ENCODE measurements around the gene DCAF8L2.
"Not testable (repeated sequence)": the region's sequence is repeated elsewhere in the genome, so short reads cannot be mapped to it uniquely, and the experiment has no call there.

The DCAF8L2 gene

DNA sequence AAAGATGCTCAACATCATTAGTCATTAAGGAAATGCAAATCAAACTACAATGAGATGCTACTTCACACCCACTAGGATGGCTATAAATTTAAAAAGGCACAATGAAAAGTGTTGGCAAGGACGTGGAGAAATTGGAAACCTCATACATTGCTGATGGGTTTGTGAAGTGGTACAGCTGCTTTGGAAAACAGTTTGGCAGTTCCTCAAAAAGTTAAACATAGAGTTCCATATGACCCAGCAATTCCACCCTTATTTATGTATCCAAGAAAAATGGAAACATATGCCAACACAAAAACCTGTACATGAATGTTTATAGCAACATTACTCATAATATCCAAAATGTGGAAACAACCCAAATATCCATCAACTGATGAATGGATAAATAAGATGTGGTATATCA, 116.4 kb downstream of the DCAF8L2 start:
- TF ChIP-seq, protein P1, sequence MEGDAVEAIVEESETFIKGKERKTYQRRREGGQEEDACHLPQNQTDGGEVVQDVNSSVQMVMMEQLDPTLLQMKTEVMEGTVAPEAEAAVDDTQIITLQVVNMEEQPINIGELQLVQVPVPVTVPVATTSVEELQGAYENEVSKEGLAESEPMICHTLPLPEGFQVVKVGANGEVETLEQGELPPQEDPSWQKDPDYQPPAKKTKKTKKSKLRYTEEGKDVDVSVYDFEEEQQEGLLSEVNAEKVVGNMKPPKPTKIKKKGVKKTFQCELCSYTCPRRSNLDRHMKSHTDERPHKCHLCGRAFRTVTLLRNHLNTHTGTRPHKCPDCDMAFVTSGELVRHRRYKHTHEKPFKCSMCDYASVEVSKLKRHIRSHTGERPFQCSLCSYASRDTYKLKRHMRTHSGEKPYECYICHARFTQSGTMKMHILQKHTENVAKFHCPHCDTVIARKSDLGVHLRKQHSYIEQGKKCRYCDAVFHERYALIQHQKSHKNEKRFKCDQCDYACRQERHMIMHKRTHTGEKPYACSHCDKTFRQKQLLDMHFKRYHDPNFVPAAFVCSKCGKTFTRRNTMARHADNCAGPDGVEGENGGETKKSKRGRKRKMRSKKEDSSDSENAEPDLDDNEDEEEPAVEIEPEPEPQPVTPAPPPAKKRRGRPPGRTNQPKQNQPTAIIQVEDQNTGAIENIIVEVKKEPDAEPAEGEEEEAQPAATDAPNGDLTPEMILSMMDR (IDR thresholded peaks at IDR 0.05; ENCODE audit: extremely low read depth, missing control alignments), result no peak
- DNase-seq (ENCODE audit: low spot score), result no peak

DNA sequence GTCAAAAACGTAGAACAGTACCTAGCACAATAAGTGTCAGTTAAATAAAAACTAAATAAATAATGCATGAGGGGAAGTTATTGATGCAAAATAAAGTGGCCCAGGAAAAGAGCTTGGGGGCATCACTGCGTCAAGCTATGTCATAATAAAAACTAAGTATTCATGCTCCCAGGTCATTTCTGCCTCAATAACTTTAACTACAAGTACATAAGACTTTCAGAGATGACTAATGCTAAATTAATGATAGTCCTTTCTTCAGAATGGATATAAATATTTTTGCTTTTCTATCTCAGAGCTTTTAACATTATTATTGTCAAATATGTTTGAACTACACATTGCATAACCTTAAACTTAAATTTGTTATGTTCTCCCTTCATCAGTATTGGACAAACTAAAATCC, 125.5 kb downstream of the DCAF8L2 start:
- no peak for DNase-seq (ENCODE audit: low spot score)
- TF ChIP-seq, protein P1 (IDR thresholded peaks at IDR 0.05; ENCODE audit: extremely low read depth, missing control alignments), result no peak

DNA sequence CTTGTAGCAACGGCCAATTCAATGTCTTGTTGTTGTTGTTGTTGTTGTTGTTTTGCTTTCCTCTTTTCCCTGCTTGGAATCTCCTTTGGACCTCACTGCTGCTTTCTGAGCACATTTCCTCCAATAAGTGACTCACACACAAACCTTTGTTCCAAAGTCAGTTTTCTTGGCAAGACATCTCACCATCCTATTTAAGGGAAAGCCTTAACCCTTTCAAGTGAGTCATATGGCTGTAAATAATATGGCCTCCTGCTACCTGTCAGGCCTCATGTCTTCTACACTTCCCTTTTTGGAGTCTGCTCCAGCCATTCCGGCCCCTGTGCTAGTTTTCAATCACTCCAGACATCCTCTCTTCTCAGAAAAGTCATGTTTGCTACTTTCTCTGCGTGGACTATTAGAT, 138.1 kb downstream of the DCAF8L2 start:
- TF ChIP-seq, protein P1 (IDR thresholded peaks at IDR 0.05; ENCODE audit: extremely low read depth, missing control alignments), result no peak
- DNase-seq (ENCODE audit: low spot score), result no peak

DNA sequence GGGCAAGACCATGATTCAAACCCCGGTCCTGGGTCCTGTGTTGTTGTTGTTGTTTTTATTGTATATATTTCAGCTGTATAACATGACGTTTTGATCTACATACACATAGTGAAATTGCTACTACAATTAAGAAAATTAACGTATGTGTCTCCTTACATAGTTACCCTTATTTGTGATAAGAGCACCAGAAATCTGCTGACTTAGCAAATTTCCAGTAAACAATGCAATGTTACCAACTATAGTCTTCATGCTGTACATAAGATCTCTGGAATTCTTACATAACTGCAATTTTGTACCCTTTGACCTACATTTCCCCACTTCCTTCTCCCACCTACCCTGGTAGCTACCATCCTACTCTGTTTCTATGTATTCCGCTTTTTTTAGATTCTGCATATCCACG, 141.8 kb downstream of the DCAF8L2 start:
- no peak for DNase-seq (ENCODE audit: low spot score)
- TF ChIP-seq, protein P1 (IDR thresholded peaks at IDR 0.05; ENCODE audit: extremely low read depth, missing control alignments), result no peak

DNA sequence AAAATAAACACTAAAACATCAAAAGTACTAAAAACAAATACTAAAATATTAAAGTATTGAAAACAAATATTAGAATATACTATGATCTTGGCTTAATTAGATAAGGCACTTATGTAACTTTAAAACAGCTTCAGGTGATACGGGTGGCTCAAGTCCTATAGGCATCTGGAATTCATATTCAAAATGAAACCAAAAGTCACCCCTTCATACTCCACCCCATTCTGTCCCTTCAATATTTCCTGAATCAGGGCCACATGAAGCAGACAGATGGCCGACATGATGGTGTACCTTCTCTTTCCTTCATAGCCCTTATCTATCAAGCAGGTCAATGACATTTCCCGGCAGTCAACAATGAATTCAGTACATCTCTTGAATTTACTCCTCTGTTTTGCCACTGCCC, 145.8 kb downstream of the DCAF8L2 start:
- TF ChIP-seq, protein P1 (IDR thresholded peaks at IDR 0.05; ENCODE audit: extremely low read depth, missing control alignments), result no peak
- no peak for DNase-seq (ENCODE audit: low spot score)

DNA sequence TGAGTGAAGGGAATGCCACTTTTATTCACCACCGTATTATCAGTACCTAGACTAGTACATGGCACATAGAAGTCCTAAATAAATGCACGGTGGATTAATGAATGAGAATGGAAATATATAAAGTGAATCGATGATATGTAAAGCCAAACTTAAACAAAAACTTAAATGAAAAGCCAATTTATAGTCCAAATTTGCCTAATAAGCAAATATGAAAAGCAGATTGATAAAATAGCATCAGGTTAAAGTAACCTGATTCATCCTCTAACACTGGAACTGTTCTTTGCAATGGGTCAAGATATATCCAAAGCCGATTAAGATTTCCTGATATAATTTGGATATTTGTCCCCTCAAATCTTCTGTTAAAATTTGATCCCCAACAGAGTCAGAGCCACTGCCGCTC, 150.8 kb downstream of the DCAF8L2 start:
- TF ChIP-seq, protein P1 (IDR thresholded peaks at IDR 0.05; ENCODE audit: extremely low read depth, missing control alignments), result no peak
- no peak for DNase-seq (ENCODE audit: low spot score)

DNA sequence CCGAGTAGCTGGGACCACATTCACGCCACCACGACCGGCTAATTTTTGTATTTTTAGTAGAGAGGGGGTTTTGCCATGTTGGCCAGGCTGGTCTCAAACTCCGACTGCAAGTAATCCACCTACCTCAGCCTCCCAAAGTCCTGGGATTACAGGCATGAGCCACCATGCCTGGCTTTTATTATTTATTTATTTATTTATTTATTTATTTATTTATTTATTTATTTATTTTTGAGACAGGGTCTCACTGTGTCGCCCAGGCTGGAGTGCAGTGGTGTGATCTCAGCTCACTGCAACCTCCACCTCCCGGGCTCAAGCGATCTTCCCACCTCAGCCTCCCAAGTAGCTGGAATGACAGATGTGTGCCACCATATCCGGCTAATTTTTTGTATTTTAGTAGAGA, 153.4 kb downstream of the DCAF8L2 start:
- DNase-seq (ENCODE audit: low spot score), result not testable (repeated sequence)

DNA sequence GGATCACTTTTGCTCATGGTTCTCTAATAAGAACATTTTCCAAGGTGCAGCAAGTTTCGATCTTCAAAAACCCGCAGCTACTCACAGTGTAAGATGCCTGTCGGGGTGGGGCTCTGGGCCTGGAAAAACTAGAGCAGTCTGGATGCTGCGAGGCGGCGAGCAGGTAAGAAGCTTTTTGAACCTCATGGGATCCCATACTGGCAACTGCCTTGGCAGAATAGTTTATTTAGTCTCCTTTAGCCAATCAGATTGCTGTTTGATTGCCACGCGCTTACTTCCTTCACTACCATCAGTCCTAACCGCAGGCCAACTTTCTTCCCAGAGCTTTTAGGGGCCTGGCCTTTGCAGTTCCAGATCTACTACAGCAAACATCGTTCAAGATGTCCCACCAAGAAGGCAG, 156.4 kb downstream of the DCAF8L2 start:
- no peak for DNase-seq (ENCODE audit: low spot score)
- TF ChIP-seq, protein P1 (IDR thresholded peaks at IDR 0.05; ENCODE audit: extremely low read depth, missing control alignments), result no peak

DNA sequence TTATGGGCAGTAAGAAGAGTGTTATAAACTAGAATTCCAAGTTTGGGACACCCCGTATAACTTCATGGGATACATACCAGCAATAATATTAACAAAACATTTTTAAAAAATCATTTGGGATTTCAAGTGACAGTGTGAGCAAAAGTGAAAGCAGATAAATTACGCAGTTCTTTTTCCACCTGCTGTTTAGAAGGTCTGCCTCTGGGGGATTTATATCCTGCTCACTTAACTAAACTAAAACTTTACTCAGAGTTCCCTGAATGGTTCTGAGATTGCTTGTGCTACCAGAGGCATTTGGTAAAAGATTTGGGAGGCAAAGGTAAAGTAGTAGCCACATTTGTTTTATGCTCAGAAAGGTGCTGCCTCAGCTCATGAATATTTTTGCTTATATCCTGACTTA, 160.2 kb downstream of the DCAF8L2 start:
- DNase-seq (ENCODE audit: low spot score), result not testable (repeated sequence)
